Pericardium fibroblast (primary cell): Measurements from ENCODE around the gene OR2T12. TPM values are rescaled to one million over a fixed set of nuclear protein-coding genes. Genes with fewer than 3 reads are reported as not detected.

Experiments
- total RNA-seq: library from RNA; depleted of rRNA; stranded (reverse); fragments of >200 nt; gene quantifications from 2 replicates; pipeline ENCODE4 v1.2.3, GENCODE V29; 2015

OR2T12 gene
- total RNA-seq, result not detected in 2 replicates

GRCh38 chr1:248303324-248303723 lies at the start of gene OR2T12:
Gene OR2T12 (minus strand): TSS chr1:248303424. CDS start chr1:248295578, 7,846 bp downstream.

GRCh38 chr1:248348475-248348874 lies 45.3 kb upstream of the OR2T12 start, which contains the start of gene OR14C36:
Gene OR14C36 (plus strand): TSS chr1:248348775. CDS start chr1:248348775, 0 bp downstream.

GRCh38 chr1:248324468-248324867 lies 21.2 kb upstream of the OR2T12 start, which contains the start of gene OR2M7:
Gene OR2M7 (minus strand): TSS chr1:248324568. CDS start chr1:248324568, 0 bp downstream.

GRCh38 chr1:248277876-248278275 lies 25.3 kb downstream of the OR2T12 start, which contains the start of gene OR2T33:
Gene OR2T33 (minus strand): TSS chr1:248277976. CDS start chr1:248273814, 4,162 bp downstream.

Other genes with a start within 250 kb of the OR2T12 start
- gene OR2L13, start 208.2 kb downstream of the OR2T12 start, total RNA-seq, result not detected in 2 replicates
- not detected in 2 replicates for gene OR2M5, start 158.3 kb downstream of the OR2T12 start, total RNA-seq
- gene OR2M2, start 128.6 kb downstream of the OR2T12 start, total RNA-seq, result not detected in 2 replicates
- gene OR2M3, start 106.2 kb downstream of the OR2T12 start, total RNA-seq, result not detected in 2 replicates
- gene OR2M4, start 72.0 kb downstream of the OR2T12 start, total RNA-seq, result not detected in 2 replicates
- not detected in 2 replicates for gene OR2T33, start 25.4 kb downstream of the OR2T12 start, total RNA-seq
- not detected in 2 replicates for gene OR2M7, start 21.1 kb upstream of the OR2T12 start, total RNA-seq
- gene OR14C36, start 45.4 kb upstream of the OR2T12 start, total RNA-seq, result not detected in 2 replicates
- not detected in 2 replicates for gene OR2T4, start 58.2 kb upstream of the OR2T12 start, total RNA-seq
- not detected in 2 replicates for gene OR2T6, start 72.3 kb upstream of the OR2T12 start, total RNA-seq
- not detected in 2 replicates for gene OR2T1, start 99.6 kb upstream of the OR2T12 start, total RNA-seq
- not detected in 2 replicates for gene OR2T2, start 142.2 kb upstream of the OR2T12 start, total RNA-seq
- not detected in 2 replicates for gene OR2T3, start 169.9 kb upstream of the OR2T12 start, total RNA-seq
- gene OR2T5, start 185.2 kb upstream of the OR2T12 start, total RNA-seq, result not detected in 2 replicates
- not detected in 2 replicates for gene OR2G6, start 204.6 kb upstream of the OR2T12 start, total RNA-seq